Measurements from ENCODE around the gene DEPP1.

DNA sequence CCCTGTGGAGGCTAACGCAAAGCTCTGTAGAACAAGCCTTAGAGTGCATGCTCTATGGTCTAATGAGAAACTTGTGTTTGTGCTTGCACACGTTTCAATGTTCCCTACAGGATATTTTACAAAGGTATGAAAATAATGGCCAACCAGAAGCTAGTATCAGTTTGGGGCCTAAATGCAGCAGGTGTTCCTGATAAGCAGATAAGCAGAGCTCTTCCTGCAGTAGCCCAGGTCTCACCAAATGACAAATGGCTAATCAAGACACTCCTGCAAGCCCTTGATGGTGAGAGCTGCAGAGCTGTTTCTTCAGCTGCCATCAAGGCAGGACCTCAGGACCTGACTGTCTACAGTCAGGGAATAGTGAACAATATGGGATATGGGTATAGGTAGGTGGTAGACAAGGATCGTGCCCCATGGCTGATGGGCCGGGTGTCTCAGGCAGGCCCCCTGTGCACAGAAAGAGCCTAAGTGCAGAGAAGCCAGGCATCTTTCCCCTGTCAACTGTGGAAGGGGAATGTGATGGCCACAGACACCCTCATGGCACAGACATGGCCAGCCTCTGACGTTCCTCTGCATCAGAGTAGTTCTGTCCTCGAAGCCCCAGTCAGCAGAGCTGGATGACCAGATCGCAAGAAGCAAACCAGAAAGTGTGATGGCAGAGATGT, 42.2 kb downstream of the DEPP1 start:
- TF ChIP-seq, protein P1, sequence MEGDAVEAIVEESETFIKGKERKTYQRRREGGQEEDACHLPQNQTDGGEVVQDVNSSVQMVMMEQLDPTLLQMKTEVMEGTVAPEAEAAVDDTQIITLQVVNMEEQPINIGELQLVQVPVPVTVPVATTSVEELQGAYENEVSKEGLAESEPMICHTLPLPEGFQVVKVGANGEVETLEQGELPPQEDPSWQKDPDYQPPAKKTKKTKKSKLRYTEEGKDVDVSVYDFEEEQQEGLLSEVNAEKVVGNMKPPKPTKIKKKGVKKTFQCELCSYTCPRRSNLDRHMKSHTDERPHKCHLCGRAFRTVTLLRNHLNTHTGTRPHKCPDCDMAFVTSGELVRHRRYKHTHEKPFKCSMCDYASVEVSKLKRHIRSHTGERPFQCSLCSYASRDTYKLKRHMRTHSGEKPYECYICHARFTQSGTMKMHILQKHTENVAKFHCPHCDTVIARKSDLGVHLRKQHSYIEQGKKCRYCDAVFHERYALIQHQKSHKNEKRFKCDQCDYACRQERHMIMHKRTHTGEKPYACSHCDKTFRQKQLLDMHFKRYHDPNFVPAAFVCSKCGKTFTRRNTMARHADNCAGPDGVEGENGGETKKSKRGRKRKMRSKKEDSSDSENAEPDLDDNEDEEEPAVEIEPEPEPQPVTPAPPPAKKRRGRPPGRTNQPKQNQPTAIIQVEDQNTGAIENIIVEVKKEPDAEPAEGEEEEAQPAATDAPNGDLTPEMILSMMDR (IDR thresholded peaks at IDR 0.05) = no peak
- no peak for TF ChIP-seq POLR2A (IDR thresholded peaks at IDR 0.05)
